ENCODE data around the gene TMEM198.

DNA sequence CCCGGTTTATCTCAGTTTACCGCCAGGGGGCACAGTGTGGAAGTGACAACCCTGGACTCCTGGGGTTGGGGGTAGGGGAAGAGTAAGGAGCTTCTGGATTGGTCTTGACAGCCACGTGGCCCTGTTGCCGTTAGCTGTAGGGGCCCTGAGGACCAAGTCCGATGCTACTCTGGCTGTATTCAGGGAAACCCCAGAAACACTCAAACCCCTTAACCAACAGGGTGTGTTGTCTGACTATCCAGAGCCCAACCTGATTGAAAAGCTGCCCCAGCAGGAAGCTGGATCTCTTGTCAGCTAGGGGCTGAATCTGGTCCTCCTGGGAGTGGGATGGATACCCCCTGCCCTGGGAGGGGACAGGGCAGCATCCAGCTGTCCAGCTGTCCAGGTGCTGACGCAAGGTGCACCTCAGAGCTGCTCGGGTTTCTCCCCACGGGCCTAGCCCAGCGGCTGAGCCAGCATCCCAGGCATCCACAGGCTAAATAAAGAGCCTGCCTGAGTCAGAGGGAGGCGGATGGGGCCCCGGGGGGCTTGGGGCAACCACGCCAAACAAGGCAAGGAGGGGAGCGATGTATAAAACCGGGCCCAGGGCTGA, 48.2 kb upstream of the TMEM198 start:
- TF ChIP-seq, protein P1, sequence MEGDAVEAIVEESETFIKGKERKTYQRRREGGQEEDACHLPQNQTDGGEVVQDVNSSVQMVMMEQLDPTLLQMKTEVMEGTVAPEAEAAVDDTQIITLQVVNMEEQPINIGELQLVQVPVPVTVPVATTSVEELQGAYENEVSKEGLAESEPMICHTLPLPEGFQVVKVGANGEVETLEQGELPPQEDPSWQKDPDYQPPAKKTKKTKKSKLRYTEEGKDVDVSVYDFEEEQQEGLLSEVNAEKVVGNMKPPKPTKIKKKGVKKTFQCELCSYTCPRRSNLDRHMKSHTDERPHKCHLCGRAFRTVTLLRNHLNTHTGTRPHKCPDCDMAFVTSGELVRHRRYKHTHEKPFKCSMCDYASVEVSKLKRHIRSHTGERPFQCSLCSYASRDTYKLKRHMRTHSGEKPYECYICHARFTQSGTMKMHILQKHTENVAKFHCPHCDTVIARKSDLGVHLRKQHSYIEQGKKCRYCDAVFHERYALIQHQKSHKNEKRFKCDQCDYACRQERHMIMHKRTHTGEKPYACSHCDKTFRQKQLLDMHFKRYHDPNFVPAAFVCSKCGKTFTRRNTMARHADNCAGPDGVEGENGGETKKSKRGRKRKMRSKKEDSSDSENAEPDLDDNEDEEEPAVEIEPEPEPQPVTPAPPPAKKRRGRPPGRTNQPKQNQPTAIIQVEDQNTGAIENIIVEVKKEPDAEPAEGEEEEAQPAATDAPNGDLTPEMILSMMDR (IDR thresholded peaks at IDR 0.05), result peak; percentile 86
- no peak for TF ChIP-seq SIN3A (IDR thresholded peaks at IDR 0.05; ENCODE audit: borderline replicate concordance, insufficient read depth, low read depth, low read length)
